LNCAP (cell line): ENCODE measurements around the gene INPP5A.

Experiments used
- TF ChIP-seq, protein P1 (sequence below): fragments of 450-650 bp; IDR thresholded peaks from 2 replicates; pipeline ENCODE4 v1.5.1; 2017; ENCODE audit warnings: mild to moderate bottlenecking

Gene INPP5A

DNA sequence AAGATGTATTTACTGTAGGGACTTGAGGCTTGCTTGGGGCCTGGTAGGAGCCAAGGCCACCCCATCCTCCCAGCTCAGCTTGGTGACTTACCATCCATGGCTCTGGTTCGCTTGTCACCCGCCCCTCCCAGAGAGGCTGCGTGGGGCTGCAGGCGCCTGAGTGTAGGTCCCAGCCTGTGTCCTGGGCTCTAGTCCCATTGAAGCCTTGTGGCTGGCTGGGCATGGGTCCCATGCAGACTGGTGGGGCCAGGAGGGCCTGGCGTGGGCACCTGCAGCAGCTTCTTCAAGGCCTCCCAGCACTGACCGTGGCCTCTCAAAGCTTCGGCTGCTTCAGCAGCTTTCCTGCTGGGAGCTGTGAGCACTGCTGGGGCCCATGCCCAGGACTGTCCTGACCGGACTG, 118.1 kb downstream of the INPP5A start:
- TF ChIP-seq, protein P1, sequence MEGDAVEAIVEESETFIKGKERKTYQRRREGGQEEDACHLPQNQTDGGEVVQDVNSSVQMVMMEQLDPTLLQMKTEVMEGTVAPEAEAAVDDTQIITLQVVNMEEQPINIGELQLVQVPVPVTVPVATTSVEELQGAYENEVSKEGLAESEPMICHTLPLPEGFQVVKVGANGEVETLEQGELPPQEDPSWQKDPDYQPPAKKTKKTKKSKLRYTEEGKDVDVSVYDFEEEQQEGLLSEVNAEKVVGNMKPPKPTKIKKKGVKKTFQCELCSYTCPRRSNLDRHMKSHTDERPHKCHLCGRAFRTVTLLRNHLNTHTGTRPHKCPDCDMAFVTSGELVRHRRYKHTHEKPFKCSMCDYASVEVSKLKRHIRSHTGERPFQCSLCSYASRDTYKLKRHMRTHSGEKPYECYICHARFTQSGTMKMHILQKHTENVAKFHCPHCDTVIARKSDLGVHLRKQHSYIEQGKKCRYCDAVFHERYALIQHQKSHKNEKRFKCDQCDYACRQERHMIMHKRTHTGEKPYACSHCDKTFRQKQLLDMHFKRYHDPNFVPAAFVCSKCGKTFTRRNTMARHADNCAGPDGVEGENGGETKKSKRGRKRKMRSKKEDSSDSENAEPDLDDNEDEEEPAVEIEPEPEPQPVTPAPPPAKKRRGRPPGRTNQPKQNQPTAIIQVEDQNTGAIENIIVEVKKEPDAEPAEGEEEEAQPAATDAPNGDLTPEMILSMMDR = no peak

DNA sequence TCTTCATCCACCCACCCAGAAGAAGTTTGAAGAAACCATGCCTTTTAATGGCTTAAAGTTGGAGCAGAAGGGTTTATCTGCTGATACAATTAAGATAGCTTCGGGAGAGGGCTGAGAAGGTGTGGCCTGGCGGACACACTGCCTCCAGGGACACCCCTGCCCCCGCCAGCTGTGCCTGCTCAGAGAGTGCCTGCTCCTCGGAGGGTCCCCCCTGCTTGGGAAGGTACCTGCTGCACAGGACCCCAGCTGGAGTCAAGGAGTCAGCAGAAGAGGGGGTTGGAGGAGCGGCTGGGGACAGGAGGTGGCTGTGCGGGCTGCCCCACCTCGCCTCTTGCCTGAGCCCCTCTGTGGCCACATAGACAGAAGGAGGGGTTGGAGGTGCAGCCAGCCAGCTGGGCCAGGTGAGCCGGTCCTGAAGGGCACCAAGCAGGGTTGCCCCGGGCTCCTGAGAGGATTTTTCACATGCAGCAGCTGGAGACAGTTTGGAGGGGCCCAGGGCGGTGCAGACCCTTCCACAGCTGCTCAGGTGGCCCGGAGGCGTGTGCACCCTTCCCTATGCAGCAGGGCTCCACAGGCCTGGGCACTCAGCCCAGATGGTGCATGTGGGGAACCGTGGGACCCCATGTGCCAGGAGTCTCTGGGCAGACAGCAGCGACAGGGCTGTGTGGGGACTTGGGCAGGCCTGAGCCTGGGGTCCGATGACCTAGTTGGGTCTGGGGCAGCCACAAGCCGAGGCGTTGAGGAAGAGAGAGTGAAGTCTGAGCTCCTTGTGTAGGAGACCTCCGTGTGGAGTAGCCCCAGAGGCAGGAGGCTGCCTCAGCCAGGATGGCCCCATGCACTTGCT, 118.9 kb downstream of the INPP5A start:
- TF ChIP-seq, protein P1 = no peak

DNA sequence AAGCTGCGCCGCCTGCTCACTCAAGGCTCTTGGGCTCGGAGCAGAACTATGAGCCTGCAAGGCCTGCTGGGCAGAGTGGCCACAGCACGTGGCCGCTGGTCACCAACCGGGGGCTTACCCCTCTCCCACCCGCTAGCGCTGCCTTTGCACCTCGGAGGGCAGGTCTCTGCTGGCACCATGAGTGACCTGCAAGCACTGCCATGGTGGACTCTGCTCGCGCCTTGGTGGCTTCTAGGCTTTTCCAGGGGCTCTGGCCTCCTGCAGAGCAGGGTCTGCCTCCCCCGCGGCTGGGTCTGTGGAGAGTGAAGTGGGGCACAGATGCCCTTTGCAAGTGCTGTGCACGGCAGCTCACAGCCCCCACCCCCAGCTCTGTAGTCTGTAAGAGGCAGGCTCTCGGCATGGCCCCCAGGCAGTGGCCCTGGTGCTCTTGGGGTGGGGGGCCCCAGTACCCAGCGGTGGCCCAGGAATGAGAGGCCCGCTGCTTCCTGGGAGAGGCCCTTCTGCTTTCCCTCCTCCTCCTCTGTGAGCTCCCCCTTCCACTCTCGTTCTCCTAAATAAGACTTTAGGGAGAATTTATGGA, 119.6 kb downstream of the INPP5A start:
- TF ChIP-seq, protein P1 = no peak

DNA sequence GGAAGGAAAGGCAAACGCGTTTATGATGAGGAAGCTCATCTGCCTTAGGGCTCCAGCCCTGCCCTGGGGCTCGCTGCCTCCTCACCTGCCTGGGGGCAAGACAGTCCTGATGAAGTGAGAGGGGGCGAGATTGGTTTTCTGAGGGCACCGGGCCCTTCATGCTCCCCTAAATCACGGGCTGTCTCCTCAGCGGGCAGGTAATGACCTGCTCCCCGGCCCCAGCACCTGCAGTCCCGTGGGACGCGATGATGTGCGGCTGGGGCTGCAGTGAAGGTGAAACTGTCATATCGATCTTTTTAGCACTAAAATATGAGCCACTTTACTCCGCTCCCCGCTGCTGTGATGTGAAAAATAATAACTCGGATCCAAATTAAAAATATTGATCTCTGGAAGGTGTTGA, 120.2 kb downstream of the INPP5A start:
- TF ChIP-seq, protein P1 = no peak

DNA sequence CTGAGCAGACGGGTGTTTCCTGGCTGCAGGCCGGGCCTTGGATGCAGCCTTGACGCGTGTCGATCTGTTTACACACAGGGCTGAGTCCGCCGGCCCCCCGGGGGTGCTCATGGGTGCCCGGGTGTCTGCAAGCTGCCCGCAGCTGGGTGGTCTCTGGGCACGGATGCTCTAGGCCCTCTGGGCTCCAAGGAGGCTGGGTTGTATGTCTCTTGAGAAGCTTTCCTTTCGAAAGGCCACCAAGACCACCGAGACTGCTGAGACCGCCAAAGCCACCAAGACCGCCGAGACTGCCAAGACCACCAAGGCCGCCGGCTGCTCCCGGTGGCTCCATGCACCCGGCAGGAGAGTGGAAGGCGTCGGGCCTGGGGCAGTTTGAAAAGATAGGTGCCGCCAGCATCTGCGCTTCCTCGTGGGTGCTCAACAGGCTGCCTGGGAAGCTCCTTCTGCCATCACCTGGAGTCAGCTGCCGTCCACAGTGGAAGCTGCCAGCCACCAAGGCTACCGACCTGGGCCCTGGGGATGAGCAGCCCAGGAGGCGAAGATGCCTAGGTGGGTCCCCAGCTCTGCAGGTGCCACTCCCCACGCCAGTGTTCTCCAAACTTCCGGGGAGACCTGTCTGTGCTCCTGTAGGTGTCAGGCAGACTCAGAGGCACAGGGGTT, 121.1 kb downstream of the INPP5A start:
- TF ChIP-seq, protein P1 = no peak

DNA sequence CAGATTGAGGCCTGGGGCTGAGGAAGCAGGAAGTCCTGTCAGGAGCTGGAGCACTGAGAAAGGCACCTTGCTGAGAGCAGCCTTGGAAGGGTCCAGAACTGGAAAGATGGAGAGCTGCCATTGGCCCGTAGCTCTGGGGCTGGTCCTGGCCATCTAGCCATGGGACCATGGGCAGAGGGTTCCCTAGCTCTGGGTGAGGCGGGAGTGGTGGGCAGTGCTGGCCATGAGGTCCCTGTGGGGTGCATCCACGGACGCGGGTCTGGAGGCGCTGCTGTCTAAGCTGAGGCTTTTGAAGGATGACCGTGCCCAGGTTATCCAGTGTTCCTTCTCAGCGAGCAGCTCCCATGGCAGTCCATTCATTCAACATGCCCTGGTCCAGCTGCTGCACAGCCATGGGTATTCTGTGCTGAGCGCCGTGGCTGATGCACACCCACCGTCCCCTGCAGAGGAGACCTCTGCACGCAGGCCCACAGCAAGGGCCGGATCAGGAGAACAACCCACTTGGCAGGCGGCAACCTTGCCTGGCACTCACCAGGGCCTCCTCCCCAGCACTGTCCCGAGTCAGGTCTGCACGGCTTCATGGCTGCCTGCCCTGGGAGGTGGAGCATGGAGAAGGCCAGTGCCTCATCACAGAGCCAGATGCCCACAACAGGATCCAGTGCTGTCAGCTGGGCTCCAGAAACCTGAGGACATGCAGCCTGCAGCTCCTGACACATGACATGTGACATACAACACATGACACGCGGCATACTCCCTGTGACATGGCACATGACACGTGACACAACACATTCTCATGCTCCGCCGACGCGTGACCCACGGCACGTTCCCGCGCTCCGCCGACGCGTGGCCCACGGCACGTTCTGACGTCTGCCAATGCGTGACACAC, 121.9 kb downstream of the INPP5A start:
- TF ChIP-seq, protein P1 = no peak

DNA sequence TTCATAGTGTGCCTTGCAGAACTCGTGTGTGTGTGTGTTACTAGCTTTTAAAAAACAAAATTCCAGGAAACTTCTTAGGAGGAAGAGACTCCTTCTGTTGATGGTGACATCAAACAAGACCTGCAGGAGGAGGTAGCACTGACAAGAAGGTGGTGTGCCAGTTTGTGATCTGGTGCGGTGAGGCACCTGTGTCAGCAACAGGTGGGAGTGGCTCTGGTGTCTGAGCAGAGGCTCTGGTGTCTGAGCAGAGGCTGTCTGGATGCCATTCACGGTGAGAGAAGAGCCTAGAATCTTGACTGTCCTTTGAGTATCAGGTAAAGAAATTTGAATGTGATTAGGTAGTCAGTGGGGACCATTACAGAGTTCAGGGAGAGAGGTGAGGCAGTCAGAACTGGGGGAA, 122.8 kb downstream of the INPP5A start:
- TF ChIP-seq, protein P1 = no peak
